ENCODE measurements around the gene RND1.

RND1 gene

GRCh38 chr12:48827513-48828096, 38.1 kb downstream of the RND1 start:
- no peak for DNase-seq (ENCODE audit: low read depth in 2 of 2)

GRCh38 chr12:48827026-48827425, 38.6 kb downstream of the RND1 start:
- no peak for DNase-seq (ENCODE audit: low read depth in 2 of 2)

- no peak for DNase-seq (ENCODE audit: low read depth in 2 of 2)
Observed at GRCh38 chr12:48826209-48826855, 39.3 kb downstream of the RND1 start.

- no peak for DNase-seq (ENCODE audit: low read depth in 2 of 2)
Observed at GRCh38 chr12:48824905-48825304, 40.8 kb downstream of the RND1 start.

- DNase-seq (ENCODE audit: low read depth in 2 of 2): peak in 1 of 2 donors; percentile 4
Observed at GRCh38 chr12:48824112-48824511, 41.6 kb downstream of the RND1 start.

GRCh38 chr12:48823281-48823680, 42.4 kb downstream of the RND1 start:
- no peak for DNase-seq (ENCODE audit: low read depth in 2 of 2)

- no peak for DNase-seq (ENCODE audit: low read depth in 2 of 2)
Observed at GRCh38 chr12:48822711-48823110, 43.0 kb downstream of the RND1 start.

GRCh38 chr12:48822139-48822538, 43.5 kb downstream of the RND1 start:
- no peak for DNase-seq (ENCODE audit: low read depth in 2 of 2)

GRCh38 chr12:48819986-48820725, 45.5 kb downstream of the RND1 start:
- no peak for DNase-seq (ENCODE audit: low read depth in 2 of 2)

- peak in 1 of 2 donors; percentile 14 for DNase-seq (ENCODE audit: low read depth in 2 of 2)
Observed at GRCh38 chr12:48818831-48819590, 46.7 kb downstream of the RND1 start.

- DNase-seq (ENCODE audit: low read depth in 2 of 2): peak; percentile 52 to 72
Observed at GRCh38 chr12:48817873-48818830, 47.5 kb downstream of the RND1 start, which contains the start of gene CACNB3. TSS of gene CACNB3 (plus strand) at chr12:48818496. CDS start at chr12:48818930, 434 bp downstream.

GRCh38 chr12:48816143-48816854, 49.4 kb downstream of the RND1 start:
- no peak for DNase-seq (ENCODE audit: low read depth in 2 of 2)

GRCh38 chr12:48815126-48816110, 50.3 kb downstream of the RND1 start:
- peak in 1 of 2 donors; percentile 21 for DNase-seq (ENCODE audit: low read depth in 2 of 2)

GRCh38 chr12:48814262-48815125, 51.2 kb downstream of the RND1 start:
- DNase-seq (ENCODE audit: low read depth in 2 of 2): peak; percentile 52 to 78

- DNase-seq (ENCODE audit: low read depth in 2 of 2): no peak
Observed at GRCh38 chr12:48813465-48814261, 52.0 kb downstream of the RND1 start.

GRCh38 chr12:48812389-48812788, 53.3 kb downstream of the RND1 start:
- DNase-seq (ENCODE audit: low read depth in 2 of 2): no peak

GRCh38 chr12:48811437-48812090, 54.1 kb downstream of the RND1 start:
- DNase-seq (ENCODE audit: low read depth in 2 of 2): no peak
